Measurements from ENCODE around the gene SLC35F6. TPM values are rescaled to one million over a fixed set of nuclear protein-coding genes. Genes with fewer than 3 reads are reported as not detected.

SLC35F6 gene
- total RNA-seq, 1 donor from 2014 or later, result 5.6 TPM

DNA sequence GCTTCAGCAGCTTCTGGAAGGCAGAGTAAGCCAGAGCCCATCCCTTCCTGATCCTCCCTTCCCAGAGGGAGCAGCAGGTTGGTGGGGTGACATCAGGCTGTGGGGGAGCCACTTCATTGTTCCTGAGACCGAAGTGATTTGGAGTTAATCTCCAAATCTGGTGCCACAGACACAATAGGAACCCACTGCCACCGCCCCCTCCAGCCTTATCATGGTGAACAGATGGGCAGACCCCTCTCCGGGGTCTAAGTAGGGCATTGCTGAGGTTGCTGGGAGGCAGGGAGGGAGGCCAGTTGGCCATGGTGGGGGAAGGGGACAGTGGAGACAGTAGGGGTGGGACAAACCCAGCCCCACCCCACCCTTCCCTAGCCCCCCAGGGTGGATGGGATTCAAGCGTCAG is 25.6 kb upstream of the SLC35F6 start:
- no peaks in the 10 kb centered on the region for H4K20me1 ChIP-seq (ENCODE audit: low read depth)
- H3K27ac Mint-ChIP-seq, result no peak overlapping the region

DNA sequence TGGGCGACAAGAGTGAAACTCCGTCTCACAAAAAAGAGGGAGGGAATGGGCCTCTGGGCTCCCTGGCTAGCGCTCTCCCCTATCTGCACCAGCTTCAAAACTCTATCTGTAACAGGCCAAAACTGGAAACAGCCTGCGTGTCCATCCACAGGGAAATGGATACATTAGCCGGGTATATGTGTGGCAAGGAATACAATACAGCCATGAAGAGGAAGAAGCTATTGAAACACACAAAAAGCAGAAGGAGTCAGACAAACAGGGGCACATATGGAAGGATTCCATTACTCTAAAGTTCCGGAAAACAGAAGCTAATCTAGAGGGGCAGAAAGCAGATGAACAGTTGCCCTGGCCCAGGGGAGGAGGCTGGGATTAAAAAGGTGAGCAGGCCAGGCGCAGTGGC is 24.6 kb upstream of the SLC35F6 start:
- Histone ChIP-seq H3K36me3 (no peaks in the 10 kb centered on the region), H2AFZ (replicated peaks) (no peak overlapping the region), H3K27ac (no peak overlapping the region), H3K4me2 (no peak overlapping the region), H3K27me3 (no peaks in the 10 kb centered on the region), H3K79me2 (ENCODE audit: low read depth) (no peaks in the 10 kb centered on the region), H4K20me1 (ENCODE audit: low read depth) (no peaks in the 10 kb centered on the region), H3K4me3 (no peak overlapping the region), H3F3A (ENCODE audit: low read depth) (no peaks in the 10 kb centered on the region), H3K9me3 (ENCODE audit: low read depth) (no peaks in the 10 kb centered on the region), H3K4me1 (no peaks in the 10 kb centered on the region), H3K9ac (no peak overlapping the region)
- H3K4me1 Mint-ChIP-seq, result peaks cover 39% of the 10 kb centered on the region
- peaks cover 28% of the 10 kb centered on the region for H3K27me3 Mint-ChIP-seq (ENCODE audit: insufficient read depth, low read depth)
- no peaks in the 10 kb centered on the region for H3K36me3 Mint-ChIP-seq
- TF ChIP-seq EZH2 (IDR thresholded peaks at IDR 0.05) (no peak), EZH2phosphoT487 (IDR thresholded peaks at IDR 0.05) (no peak)
- TF ChIP-seq, protein P1, sequence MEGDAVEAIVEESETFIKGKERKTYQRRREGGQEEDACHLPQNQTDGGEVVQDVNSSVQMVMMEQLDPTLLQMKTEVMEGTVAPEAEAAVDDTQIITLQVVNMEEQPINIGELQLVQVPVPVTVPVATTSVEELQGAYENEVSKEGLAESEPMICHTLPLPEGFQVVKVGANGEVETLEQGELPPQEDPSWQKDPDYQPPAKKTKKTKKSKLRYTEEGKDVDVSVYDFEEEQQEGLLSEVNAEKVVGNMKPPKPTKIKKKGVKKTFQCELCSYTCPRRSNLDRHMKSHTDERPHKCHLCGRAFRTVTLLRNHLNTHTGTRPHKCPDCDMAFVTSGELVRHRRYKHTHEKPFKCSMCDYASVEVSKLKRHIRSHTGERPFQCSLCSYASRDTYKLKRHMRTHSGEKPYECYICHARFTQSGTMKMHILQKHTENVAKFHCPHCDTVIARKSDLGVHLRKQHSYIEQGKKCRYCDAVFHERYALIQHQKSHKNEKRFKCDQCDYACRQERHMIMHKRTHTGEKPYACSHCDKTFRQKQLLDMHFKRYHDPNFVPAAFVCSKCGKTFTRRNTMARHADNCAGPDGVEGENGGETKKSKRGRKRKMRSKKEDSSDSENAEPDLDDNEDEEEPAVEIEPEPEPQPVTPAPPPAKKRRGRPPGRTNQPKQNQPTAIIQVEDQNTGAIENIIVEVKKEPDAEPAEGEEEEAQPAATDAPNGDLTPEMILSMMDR (IDR thresholded peaks at IDR 0.05), result no peak
- H3K27ac Mint-ChIP-seq, result no peak overlapping the region
- no peak for DNase-seq (ENCODE audit: low spot score)
- H3K9me3 Mint-ChIP-seq, result no peaks in the 10 kb centered on the region
- peak overlapping the region; percentile 27 for H3K4me3 Mint-ChIP-seq

More for the DNA sequence above, 25.6 kb upstream of the SLC35F6 start:
- H2AFZ ChIP-seq (replicated peaks), result no peak overlapping the region
- TF ChIP-seq, protein P1 (IDR thresholded peaks at IDR 0.05), result no peak
- TF ChIP-seq EZH2phosphoT487 (IDR thresholded peaks at IDR 0.05), result no peak
- no peak for TF ChIP-seq EZH2 (IDR thresholded peaks at IDR 0.05)
- Mint-ChIP-seq H3K4me3 (no peak overlapping the region), H3K36me3 (no peaks in the 10 kb centered on the region), H3K27me3 (ENCODE audit: insufficient read depth, low read depth) (peaks cover 25% of the 10 kb centered on the region), H3K9me3 (no peaks in the 10 kb centered on the region), H3K4me1 (peaks cover 36% of the 10 kb centered on the region)
- no peaks in the 10 kb centered on the region for H3K36me3 ChIP-seq
- H3K4me1 ChIP-seq, result no peaks in the 10 kb centered on the region
- H3K27me3 ChIP-seq, result no peaks in the 10 kb centered on the region
- H3K4me2 ChIP-seq, result no peak overlapping the region
- H3K4me3 ChIP-seq, result no peak overlapping the region
- DNase-seq (ENCODE audit: low spot score), result no peak
- H3K9me3 ChIP-seq (ENCODE audit: low read depth), result no peaks in the 10 kb centered on the region
- H3K9ac ChIP-seq, result no peak overlapping the region
- no peak overlapping the region for H3K27ac ChIP-seq
- H3K79me2 ChIP-seq (ENCODE audit: low read depth), result no peaks in the 10 kb centered on the region
- no peaks in the 10 kb centered on the region for H3F3A ChIP-seq (ENCODE audit: low read depth)

- H3K36me3 Mint-ChIP-seq, result no peaks in the 10 kb centered on the region
- Histone ChIP-seq H3K4me2 (no peak overlapping the region), H4K20me1 (ENCODE audit: low read depth) (no peaks in the 10 kb centered on the region), H3K9ac (no peak overlapping the region), H3K9me3 (ENCODE audit: low read depth) (no peaks in the 10 kb centered on the region), H3K4me1 (no peaks in the 10 kb centered on the region), H3K4me3 (no peak overlapping the region), H3F3A (ENCODE audit: low read depth) (no peaks in the 10 kb centered on the region), H3K79me2 (ENCODE audit: low read depth) (no peaks in the 10 kb centered on the region), H3K27me3 (no peaks in the 10 kb centered on the region), H3K27ac (no peak overlapping the region), H3K36me3 (no peaks in the 10 kb centered on the region), H2AFZ (replicated peaks) (no peak overlapping the region)
- peaks cover 33% of the 10 kb centered on the region for H3K4me1 Mint-ChIP-seq
- DNase-seq (ENCODE audit: low spot score), result no peak
- H3K27me3 Mint-ChIP-seq (ENCODE audit: insufficient read depth, low read depth), result peaks cover 29% of the 10 kb centered on the region
- no peaks in the 10 kb centered on the region for H3K9me3 Mint-ChIP-seq
- no peak overlapping the region for H3K27ac Mint-ChIP-seq
- TF ChIP-seq EZH2 (IDR thresholded peaks at IDR 0.05) (no peak), EZH2phosphoT487 (IDR thresholded peaks at IDR 0.05) (no peak)
- TF ChIP-seq, protein P1 (IDR thresholded peaks at IDR 0.05), result no peak
- H3K4me3 Mint-ChIP-seq, result no peak overlapping the region
Observed at GRCh38 chr2:26740346-26740745, 23.7 kb upstream of the SLC35F6 start.
